Immature natural killer cell (primary cell): Measurements from ENCODE around the gene TBC1D2B. TPM values are rescaled to one million over a fixed set of nuclear protein-coding genes. Genes with fewer than 3 reads are reported as not detected.
A peak's percentile ranks its signal among the peaks of the same experiment; 100 is the strongest.
"Not testable (repeated sequence)": the region's sequence is repeated elsewhere in the genome, so short reads cannot be mapped to it uniquely, and the experiment has no call there.

Source experiments
- DNase-seq, 3 donors: peaks; one replicate each; pipeline ENCODE4 v3.0.0; 2022; ENCODE audit warnings: mixed read lengths in 1 of 3
- H3K27ac Mint-ChIP-seq, 6 donors: one replicate each; pipeline ENCODE4 v1.8.0; 2020; ENCODE audit warnings: mixed read lengths in 6 of 6, mild to moderate bottlenecking in 5 of 6, inconsistent platforms in 4 of 6, moderate library complexity in 3 of 6
- H3K27me3 Mint-ChIP-seq, 3 donors: one replicate each; pipeline ENCODE4 v1.8.0; 2020 to 2021; ENCODE audit warnings: low read depth in 3 of 3, mild to moderate bottlenecking in 3 of 3, mixed read lengths in 3 of 3, moderate library complexity in 3 of 3, inconsistent platforms in 1 of 3
- H3K36me3 Mint-ChIP-seq, 3 donors: one replicate each; pipeline ENCODE4 v1.8.0; 2020; ENCODE audit warnings: mixed read lengths in 3 of 3, inconsistent platforms in 2 of 3, mild to moderate bottlenecking in 2 of 3
- H3K4me1 Mint-ChIP-seq, 2 donors: one replicate each; pipeline ENCODE4 v1.8.0; 2020; ENCODE audit warnings: inconsistent platforms in 2 of 2, mild to moderate bottlenecking in 2 of 2, mixed read lengths in 2 of 2, moderate library complexity in 1 of 2
- H3K4me3 Mint-ChIP-seq, 5 donors: one replicate each; pipeline ENCODE4 v1.8.0; 2020; ENCODE audit warnings: mild to moderate bottlenecking in 5 of 5, mixed read lengths in 5 of 5, inconsistent platforms in 3 of 5, moderate library complexity in 3 of 5
- H3K9me3 Mint-ChIP-seq, 6 donors: one replicate each; pipeline ENCODE4 v1.8.0; 2020; ENCODE audit warnings: mild to moderate bottlenecking in 6 of 6, mixed read lengths in 6 of 6, inconsistent platforms in 4 of 6, moderate library complexity in 3 of 6
- polyA plus RNA-seq, 3 donors: library from polyadenylated mRNA; unstranded; fragments of 300-500 nt; fragmentation: Illumina TruSeq; gene quantifications; one replicate each; pipeline ENCODE4 v1.2.3, GENCODE V29; 2021

The TBC1D2B gene
- polyA plus RNA-seq, 3 donors from 2014 or later: 3.5 to 10.2 (median 7.8) TPM

DNA sequence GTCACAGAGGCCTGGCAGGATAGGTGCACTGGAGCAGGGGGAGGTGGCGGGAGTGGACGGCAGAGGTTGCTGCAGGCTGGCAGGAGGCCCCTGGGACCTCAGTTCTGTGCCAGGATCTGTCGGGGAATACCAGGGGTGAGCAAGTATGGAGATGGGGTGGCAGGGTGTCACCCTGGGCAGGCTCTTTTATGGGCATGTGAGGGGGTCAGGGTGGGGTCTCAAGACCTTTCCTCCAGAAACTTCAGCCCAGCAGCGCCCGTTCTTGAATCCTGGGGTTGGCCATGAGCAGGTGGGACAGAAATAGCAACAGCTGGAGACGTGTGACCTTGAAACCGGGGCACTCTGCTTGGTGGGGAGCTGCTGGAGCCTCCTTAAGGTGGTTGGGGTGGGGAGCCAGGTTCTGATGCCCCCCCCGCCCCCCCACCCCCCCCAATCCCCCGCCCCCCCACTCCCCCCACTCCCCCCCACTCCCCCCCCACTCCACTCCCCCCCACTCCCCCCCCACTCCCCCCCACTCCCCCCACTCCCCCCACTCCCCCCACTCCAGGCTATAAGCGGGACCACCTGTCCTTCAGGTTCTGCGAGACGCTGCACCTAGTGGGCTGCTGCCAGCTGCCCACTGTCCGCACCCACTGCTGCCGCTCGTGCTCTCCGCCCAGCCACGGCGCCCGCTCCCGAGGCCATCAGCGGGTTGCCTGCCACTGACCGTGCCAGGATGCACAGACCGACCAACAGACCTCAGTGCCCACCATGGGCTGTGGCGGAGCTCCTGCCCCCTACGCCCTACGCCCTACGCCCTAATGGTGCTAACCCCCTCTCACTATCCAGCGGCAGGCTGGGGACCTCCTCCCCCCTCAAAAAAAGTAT, 84.9 kb downstream of the TBC1D2B start:
- no peaks in the 10 kb centered on the region for H3K9me3 Mint-ChIP-seq
- DNase-seq: no peak

DNA sequence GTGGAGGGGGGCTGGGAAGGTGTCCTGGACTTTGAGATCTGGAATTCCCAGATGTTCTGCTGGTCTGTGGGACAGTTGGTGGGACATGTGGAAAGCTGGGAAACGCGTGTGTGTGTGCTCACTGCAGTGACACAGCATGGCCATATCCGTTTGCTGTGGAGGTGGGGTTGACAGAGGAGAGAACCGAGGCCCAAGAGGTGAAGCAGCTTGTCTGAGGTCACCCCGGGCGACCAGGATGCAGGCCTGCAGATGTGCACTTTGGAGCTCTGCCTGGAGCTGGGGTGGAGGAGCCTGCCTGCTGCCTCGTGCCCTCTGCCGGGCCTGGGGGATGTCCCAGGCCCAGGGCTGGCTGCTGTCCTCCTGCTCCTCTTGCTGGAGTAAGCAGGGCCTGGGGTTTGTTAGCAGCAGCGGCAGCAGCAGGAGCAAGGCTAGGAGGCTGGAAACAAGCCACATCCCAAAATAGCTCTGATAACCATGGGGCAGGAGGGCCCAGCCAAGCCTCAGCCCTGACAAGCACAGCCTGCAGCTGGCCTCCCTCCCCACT, 85.8 kb downstream of the TBC1D2B start:
- not testable (repeated sequence) for H3K9me3 Mint-ChIP-seq, DNase-seq, H3K27ac Mint-ChIP-seq, H3K27me3 Mint-ChIP-seq, H3K4me3 Mint-ChIP-seq, H3K36me3 Mint-ChIP-seq
- peaks cover 0 to 14% of the 10 kb centered on the region in 2 donors for H3K4me1 Mint-ChIP-seq

More for the DNA sequence above, 84.9 kb downstream of the TBC1D2B start:
- Mint-ChIP-seq H3K4me3 (no peak overlapping the region), H3K27ac (peak overlapping the region in 2 of 6 donors; percentile 34 to 49), H3K36me3 (peaks cover 0 to 5% (median 0%) of the 10 kb centered on the region in 3 donors), H3K27me3 (peaks cover 0 to 6% (median 4%) of the 10 kb centered on the region in 3 donors), H3K4me1 (peaks cover 0 to 14% of the 10 kb centered on the region in 2 donors)

DNA sequence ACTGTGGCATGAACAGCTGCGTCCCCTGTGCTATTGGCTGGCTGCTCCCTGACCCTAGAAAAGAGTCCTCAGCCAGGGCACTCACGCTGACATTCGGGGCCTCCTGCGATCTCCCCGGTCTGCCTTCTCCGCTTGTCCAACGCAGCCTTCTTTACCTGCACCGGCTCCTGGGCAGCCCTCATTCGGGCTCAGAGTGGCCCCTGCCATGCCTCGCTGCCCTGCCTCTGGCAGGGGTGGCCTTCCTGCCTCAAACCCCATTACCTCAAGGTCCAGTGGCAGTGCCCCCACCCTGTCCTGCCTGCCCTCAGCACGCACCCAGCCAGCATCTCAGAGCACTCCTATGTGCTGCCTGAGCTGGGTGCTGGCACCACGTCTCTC, 86.5 kb downstream of the TBC1D2B start:
- H3K27ac Mint-ChIP-seq: no peak overlapping the region
- no peak overlapping the region for H3K4me3 Mint-ChIP-seq
- peaks cover 0 to 14% of the 10 kb centered on the region in 2 donors for H3K4me1 Mint-ChIP-seq
- no peaks in the 10 kb centered on the region for H3K9me3 Mint-ChIP-seq
- H3K27me3 Mint-ChIP-seq: peaks cover 0 to 6% (median 4%) of the 10 kb centered on the region in 3 donors
- DNase-seq: no peak
- no peaks in the 10 kb centered on the region for H3K36me3 Mint-ChIP-seq

DNA sequence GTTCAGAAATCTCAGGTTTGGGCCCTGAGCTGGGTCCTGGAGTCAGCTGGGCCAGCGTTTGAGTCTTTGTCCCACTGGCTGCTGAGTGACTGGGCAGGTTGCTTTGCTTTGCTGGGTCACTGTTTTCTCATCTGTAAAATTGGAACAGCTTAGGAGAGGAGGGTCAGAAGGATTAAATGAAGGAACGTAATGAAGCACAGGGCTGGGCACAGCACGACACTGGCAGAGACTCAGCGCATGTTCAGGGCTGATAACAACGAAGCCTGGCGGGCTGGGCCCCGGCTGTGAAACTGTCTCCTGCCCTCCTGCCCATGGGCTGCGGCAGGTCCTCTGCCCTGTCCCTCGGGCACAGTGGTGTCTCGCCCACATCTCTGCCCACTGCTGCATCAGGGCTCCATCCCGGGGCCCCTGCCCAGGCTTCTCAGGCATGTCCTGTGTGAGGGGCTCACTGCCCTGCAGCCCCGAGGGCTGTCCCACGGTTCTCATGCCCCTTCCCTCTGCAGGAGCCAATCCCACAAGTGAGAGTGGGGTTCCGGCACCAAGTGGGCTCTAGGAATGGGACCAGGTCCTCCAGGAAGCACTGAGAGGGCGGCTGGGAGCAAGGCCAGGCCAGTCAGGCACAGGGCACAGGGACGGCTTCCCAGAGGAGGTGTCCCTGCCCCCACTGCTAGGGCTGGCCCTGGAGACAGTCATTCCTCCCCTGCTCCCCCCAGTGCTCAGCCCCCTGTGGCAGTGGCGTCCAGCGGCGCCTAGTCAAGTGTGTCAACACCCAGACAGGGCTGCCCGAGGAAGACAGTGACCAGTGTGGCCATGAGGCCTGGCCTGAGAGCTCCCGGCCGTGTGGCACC, 88.0 kb downstream of the TBC1D2B start:
- DNase-seq: no peak
- Mint-ChIP-seq H3K9me3 (no peaks in the 10 kb centered on the region), H3K27me3 (peaks cover 0 to 6% (median 4%) of the 10 kb centered on the region in 3 donors), H3K4me1 (peaks cover 0 to 14% of the 10 kb centered on the region in 2 donors), H3K4me3 (no peak overlapping the region), H3K36me3 (no peaks in the 10 kb centered on the region), H3K27ac (no peak overlapping the region)

DNA sequence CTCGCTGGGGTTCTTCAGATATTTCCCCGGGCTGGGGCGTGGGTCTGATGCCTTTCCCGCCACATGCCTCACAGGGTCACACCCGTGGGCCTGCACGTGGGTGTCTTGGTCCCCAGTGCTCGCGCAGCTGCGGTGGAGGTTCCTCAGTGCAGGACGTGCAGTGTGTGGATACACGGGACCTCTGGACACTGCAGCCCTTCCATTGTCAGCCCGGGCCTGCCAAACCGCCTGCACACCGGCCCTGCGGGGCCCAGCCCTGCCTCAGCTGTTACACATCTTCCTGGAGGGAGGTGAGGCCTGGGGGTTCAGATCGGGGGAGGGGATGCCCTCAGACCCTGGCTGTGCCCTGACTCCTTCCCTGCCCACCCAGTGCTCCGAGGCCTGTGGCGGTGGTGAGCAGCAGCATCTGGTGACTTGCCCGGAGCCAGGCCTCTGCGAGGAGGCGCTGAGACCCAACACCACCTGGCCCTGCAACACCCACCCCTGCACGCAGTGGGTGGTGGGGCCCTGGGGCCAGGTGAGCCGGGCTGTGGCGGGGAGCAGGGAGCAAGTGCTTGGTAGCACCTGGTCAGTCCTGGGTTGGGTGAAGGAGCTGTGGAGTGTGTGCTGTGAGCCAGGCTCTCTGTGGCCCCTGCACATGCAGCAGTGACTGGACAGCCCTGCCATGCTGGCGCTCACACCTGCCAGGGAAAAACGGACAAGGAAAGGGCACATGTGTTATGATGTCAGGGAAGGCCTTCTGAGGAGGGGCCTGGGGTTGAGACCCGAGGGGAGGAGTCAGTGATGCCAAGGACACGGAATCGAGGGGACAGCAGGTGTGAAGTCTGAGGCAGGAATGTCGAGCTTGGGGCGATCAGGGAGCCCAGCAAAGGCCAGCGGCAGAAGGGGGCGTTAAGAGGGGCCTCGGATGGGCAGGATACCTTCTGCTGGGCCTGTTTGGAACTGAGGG, 88.9 kb downstream of the TBC1D2B start:
- DNase-seq: no peak
- Mint-ChIP-seq H3K27ac (no peak overlapping the region), H3K9me3 (no peaks in the 10 kb centered on the region), H3K27me3 (peaks cover 0 to 8% (median 4%) of the 10 kb centered on the region in 3 donors), H3K4me1 (peaks cover 0 to 7% of the 10 kb centered on the region in 2 donors), H3K36me3 (no peaks in the 10 kb centered on the region), H3K4me3 (no peak overlapping the region)

DNA sequence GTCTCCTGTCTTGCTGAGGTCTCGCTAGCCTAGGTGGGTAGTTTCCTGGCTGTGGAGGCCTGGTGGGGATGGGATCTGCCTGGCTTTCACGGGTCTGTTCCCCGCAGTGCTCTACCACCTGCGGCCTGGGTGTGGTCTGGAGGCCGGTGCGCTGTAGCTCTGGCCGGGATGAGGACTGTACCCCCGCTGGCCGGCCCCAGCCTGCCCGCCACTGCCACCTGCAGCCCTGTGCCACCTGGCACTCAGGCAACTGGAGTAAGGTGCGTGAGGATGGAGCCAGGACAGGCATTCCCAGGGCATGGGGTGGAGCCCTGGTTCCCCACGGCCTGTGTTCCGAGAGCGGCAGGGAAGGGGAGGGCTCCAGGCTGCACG, 89.8 kb downstream of the TBC1D2B start:
- not testable (repeated sequence) for DNase-seq, H3K36me3 Mint-ChIP-seq, H3K4me3 Mint-ChIP-seq, H3K27ac Mint-ChIP-seq, H3K9me3 Mint-ChIP-seq, H3K27me3 Mint-ChIP-seq, H3K4me1 Mint-ChIP-seq

DNA sequence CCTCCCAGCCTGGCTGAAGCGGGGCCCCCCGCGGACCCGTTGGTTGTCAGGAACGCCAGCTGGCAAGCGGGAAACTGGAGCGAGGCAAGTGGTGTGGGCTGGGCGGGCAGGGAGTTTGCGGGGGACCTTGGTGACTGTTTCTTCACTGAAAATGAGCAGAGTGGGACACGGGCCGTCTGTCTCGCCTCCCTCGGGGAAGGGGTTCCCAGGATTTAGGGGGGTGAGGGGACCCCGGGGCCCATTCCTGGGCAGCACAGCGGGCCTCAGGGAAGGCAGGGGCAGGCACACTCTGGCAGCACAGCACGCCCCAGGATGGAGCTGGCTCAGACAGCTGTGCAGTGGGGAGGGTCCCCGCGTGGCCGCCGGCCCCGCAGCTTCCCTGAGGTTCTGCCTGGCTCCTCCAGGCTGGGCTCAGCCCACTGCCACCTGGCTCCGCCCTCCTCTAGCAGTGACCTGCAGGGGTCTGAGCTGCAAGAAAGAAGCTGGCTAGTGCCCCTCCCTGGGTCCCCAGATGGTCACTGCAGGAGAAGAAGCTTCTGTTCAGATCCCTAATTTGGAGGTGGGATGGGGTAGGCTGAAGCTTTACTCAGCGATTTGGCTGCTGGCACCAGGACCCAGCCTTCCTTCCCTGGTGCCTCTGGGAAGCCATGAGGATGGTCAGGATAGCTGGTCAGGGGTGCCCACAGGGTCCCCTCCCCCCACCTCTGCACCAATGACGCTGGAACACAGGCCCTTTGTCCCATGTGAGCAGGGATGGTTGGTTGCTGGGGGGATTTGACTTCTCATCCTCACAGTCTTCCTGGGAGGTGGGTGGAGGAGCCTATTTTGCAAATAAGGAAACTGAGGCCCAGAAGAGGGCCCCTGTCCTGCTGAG, 90.4 kb downstream of the TBC1D2B start:
- Mint-ChIP-seq H3K36me3 (no peaks in the 10 kb centered on the region), H3K27ac (no peak overlapping the region), H3K9me3 (no peaks in the 10 kb centered on the region), H3K4me3 (no peak overlapping the region), H3K4me1 (peaks cover 0 to 5% of the 10 kb centered on the region in 2 donors), H3K27me3 (peaks cover 0 to 8% (median 5%) of the 10 kb centered on the region in 3 donors)
- DNase-seq: no peak

DNA sequence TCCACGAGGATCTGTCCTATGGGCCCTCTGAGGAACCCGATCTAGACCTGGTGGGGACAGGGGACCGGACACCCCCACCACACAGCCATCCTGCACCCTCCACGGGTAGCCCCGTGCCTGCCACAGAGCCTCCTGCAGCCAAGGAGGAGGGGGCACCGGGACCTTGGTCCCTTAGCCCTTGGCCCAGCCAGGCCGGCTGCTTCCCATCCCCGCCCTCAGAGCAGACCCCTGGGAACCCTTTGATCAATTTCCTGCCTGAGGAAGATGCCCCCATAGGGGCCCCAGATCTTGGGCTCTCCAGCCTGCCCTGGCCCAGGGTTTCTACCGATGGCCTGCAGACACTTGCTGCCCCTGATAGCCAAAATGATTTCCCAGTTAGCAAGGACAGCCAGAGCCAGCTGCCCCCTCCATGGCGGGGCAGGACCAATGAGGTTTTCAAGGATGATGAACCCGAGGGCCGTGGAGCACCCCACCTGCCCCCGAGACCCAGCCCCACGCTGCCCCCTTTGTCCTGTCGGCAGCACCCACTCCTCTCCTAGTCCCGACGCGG, 91.5 kb downstream of the TBC1D2B start:
- Mint-ChIP-seq H3K36me3 (no peaks in the 10 kb centered on the region), H3K9me3 (no peaks in the 10 kb centered on the region), H3K4me1 (peaks cover 0 to 5% of the 10 kb centered on the region in 2 donors), H3K27ac (no peak overlapping the region), H3K4me3 (no peak overlapping the region), H3K27me3 (peaks cover 0 to 6% (median 5%) of the 10 kb centered on the region in 3 donors)
- no peak for DNase-seq

DNA sequence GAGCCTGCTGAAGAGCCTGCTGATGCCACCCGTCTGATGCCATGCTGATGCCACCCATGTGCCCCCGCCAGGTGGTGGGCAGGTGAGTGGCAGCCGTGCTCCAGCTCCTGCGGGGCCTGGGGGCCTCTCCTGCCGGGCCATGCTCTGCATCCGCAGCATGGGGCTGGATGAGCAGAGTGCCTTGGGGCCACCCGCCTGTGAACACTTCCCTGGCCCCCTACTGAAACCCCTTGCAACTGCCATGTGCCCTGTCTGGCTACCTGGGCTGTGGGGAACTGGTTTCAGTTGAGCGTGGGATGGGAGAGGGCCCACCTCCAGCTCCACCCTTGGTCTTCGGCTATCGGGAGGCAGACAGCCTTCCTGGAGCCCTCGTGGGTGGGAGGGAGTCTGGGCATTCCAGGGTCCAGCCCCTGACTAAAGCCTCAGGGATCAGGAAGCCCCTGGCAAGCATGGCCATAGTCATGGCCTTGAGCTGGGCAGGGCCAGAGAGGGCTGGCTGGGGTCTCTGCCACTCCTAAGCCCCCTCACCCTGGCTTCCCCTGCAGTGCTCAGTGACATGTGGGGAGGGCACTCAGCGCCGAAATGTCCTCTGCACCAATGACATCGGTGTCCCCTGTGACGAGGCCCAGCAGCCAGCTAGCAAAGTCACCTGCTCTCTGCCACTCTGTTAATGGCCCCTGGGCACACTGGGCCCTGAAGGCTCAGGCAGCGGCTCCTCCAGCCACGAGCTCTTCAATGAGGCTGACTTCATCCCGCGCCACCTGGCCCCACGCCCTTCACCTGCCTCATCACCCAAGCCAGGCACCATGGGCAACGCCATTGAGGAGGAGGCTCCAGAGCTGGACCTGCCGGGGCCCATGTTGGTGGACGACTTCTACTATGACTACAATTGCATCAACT, 92.2 kb downstream of the TBC1D2B start:
- no peaks in the 10 kb centered on the region for H3K9me3 Mint-ChIP-seq
- H3K4me1 Mint-ChIP-seq: peaks cover 0 to 1% of the 10 kb centered on the region in 2 donors
- H3K4me3 Mint-ChIP-seq: no peak overlapping the region
- no peak overlapping the region for H3K27ac Mint-ChIP-seq
- H3K27me3 Mint-ChIP-seq: peaks cover 0 to 9% (median 5%) of the 10 kb centered on the region in 3 donors
- no peak for DNase-seq
- no peaks in the 10 kb centered on the region for H3K36me3 Mint-ChIP-seq

DNA sequence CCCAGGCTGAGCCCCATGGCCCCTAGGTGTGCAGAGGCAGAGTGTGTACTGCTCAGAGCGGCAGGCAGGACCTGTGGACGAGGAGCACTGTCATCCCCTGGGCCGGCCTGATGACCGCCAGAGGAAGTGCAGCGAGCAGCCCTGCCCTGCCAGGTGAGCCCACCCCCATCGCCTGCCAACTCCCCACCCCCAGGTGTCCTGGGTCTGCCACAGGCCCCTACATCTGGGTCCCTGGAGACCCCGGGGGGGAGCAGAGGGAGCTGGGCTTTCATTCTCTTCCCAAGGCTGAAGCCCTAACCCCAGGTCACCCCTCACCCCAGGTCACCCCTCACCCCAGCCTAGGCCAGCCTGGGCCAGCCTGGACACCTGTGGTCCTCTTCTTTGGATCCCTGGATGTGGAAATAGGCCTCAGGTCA, 93.1 kb downstream of the TBC1D2B start:
- H3K9me3 Mint-ChIP-seq: no peaks in the 10 kb centered on the region
- no peak overlapping the region for H3K27ac Mint-ChIP-seq

DNA sequence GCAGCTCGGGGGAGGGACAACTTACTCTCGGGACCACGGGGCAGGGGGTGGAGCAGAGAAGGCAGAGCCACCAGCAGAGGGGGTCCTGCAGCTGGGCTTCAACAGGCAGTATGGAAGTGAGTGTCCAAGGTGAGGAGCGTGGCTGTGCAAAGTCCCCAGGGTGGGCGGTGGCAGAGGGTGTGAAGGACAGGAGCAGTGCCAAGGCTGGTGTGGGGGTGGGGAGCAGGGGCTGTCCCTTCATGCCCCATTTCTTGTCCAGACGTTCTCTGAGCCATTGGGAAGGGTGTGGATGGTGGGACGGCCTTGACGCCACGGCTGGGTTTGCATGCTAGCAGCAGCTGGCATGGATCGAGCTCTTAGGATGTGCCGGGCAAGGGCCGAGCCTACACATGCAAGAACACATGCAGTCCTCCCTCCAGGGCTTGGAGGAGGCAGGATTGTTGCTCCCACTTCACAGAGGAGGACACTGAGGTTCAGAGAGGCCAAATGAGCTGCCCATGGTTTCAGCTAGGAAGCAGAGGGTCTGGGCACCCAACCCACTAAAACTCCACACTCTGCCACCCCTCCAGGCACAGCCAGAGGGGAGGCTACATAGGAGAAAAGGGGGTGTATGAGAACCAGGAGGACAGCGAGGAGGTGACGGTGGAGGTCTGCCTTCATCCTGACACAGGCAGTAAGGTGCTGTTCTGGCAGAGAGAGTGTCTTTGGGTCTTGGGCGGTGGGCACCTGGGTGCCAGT, 93.6 kb downstream of the TBC1D2B start:
- Mint-ChIP-seq H3K27ac (no peak overlapping the region), H3K9me3 (no peaks in the 10 kb centered on the region), H3K4me3 (no peak overlapping the region), H3K4me1 (peaks cover 0 to 1% of the 10 kb centered on the region in 2 donors), H3K27me3 (peaks cover 0 to 5% (median 4%) of the 10 kb centered on the region in 3 donors), H3K36me3 (no peaks in the 10 kb centered on the region)
- DNase-seq: no peak

More for the DNA sequence above, 93.1 kb downstream of the TBC1D2B start:
- no peaks in the 10 kb centered on the region for H3K36me3 Mint-ChIP-seq
- peaks cover 0 to 1% of the 10 kb centered on the region in 2 donors for H3K4me1 Mint-ChIP-seq
- no peak for DNase-seq
- no peak overlapping the region for H3K4me3 Mint-ChIP-seq
- H3K27me3 Mint-ChIP-seq: peaks cover 0 to 7% (median 5%) of the 10 kb centered on the region in 3 donors
